Measurements from ENCODE around the gene FHL3.

GRCh38 chr1:38022810-38023209, 17.5 kb upstream of the FHL3 start:
- TF ChIP-seq, protein P1, sequence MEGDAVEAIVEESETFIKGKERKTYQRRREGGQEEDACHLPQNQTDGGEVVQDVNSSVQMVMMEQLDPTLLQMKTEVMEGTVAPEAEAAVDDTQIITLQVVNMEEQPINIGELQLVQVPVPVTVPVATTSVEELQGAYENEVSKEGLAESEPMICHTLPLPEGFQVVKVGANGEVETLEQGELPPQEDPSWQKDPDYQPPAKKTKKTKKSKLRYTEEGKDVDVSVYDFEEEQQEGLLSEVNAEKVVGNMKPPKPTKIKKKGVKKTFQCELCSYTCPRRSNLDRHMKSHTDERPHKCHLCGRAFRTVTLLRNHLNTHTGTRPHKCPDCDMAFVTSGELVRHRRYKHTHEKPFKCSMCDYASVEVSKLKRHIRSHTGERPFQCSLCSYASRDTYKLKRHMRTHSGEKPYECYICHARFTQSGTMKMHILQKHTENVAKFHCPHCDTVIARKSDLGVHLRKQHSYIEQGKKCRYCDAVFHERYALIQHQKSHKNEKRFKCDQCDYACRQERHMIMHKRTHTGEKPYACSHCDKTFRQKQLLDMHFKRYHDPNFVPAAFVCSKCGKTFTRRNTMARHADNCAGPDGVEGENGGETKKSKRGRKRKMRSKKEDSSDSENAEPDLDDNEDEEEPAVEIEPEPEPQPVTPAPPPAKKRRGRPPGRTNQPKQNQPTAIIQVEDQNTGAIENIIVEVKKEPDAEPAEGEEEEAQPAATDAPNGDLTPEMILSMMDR (IDR thresholded peaks at IDR 0.05; ENCODE audit: insufficient read depth, low read length, poor library complexity, severe bottlenecking), result no peak
- TF ChIP-seq EZH2phosphoT487 (conservative IDR thresholded peaks at IDR 0.05; ENCODE audit: low read length), result no peak
